Upper lobe of right lung (tissue), 1 donor: ENCODE results near the gene GRIN1. TPM values are rescaled to one million over a fixed set of nuclear protein-coding genes. Genes with fewer than 3 reads are reported as not detected.
A peak's percentile ranks its signal among the peaks of the same experiment; 100 is the strongest.

ENCODE experiments used
- ATAC-seq: fragments of 200-7000 bp; cut with Tn5 transposase; one replicate; pipeline ENCODE4 v1.9.1; 2020; ENCODE audit warnings: mild to moderate bottlenecking, moderate library complexity
- DNase-seq: peaks from one replicate; pipeline ENCODE4 v3.0.0-alpha.2; 2020
- H3K27ac ChIP-seq: fragments of 200-600 bp; one replicate; pipeline ENCODE4 v1.8.0; 2022
- H3K27me3 ChIP-seq: fragments of 200-600 bp; one replicate; pipeline ENCODE4 v1.8.0; 2022; ENCODE audit warnings: mild to moderate bottlenecking
- H3K36me3 ChIP-seq: fragments of 200-600 bp; one replicate; pipeline ENCODE4 v1.8.0; 2022
- H3K4me1 ChIP-seq: fragments of 200-600 bp; one replicate; pipeline ENCODE4 v1.8.0; 2022
- H3K4me3 ChIP-seq: fragments of 200-600 bp; one replicate; pipeline ENCODE4 v1.8.0; 2022; ENCODE audit warnings: mild to moderate bottlenecking
- H3K9me3 ChIP-seq: fragments of 200-600 bp; one replicate; pipeline ENCODE4 v1.8.0; 2022
- intact Hi-C: fragments of 100-400 bp; cut with DNase I; formaldehyde crosslinking; loops from one replicate; pipeline ENCODE4 v1.11.0; 2022
- total RNA-seq: library from RNA; stranded (reverse); fragmentation: NEBNext Ultra II Directional; extraction: Animal tissue kit (Norgen Biotek cat#: 25700); gene quantifications from one replicate; pipeline ENCODE4 v1.2.1, GENCODE V29; 2021
- TF ChIP-seq, protein P1 (sequence below): fragments of 200-600 bp; IDR thresholded peaks from one replicate; pipeline ENCODE4 v1.8.0; 2022; ENCODE audit warnings: antibody characterized with exemption
- donor health status: DM: no; HTN: yes; CAD: no; lungs with severe emphysema.

The GRIN1 gene
- total RNA-seq, 1 donor from 2014 or later = 0.64 TPM

DNA sequence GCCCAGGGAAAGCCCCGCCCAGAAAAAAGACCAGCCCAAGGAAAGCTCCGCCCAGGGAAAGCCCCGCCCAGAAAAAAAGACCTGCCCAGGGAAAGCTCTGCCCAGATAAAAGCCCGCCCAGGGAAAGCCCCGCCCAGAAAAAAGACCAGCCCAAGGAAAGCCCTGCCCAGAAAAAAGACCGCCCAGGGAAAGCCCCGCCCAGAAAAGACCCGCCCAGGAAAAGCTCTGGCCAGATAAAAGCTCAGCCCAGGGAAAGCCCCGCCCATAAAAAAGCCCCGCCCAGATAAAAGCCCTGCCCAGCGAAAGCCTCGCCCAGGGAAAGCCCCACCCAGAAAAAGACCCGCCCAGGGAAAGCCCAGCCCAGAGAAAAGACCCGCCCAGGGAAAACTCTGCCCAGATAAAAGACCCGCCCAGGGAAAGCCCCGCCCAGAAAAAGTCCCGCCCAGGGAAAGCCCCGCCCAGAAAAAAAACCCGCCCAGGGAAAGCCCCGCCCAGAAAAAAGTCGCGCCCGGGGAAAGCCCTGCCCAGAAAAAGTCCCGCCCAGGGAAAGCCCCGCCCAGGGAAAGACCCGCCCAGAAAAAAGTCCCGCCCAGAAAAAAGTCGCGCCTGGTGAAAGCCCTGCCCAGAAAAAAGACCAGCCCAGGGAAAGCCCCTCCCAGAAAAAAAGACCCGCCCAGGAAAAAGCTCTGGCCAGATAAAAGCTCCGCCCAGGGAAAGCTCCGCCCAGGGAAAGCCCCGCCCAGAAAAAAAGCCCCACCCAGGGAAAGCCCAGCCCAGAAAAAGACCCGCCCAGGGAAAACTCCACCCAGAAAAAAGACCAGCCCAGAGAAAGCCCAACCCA is 11.9 kb downstream of the GRIN1 start:
- Histone ChIP-seq H3K27me3 (peaks cover 11% of the 10 kb centered on the region), H3K9me3 (no peaks in the 10 kb centered on the region), H3K36me3 (no peaks in the 10 kb centered on the region), H3K27ac (no peak overlapping the region), H3K4me3 (no peak overlapping the region), H3K4me1 (no peaks in the 10 kb centered on the region)
- TF ChIP-seq, protein P1, sequence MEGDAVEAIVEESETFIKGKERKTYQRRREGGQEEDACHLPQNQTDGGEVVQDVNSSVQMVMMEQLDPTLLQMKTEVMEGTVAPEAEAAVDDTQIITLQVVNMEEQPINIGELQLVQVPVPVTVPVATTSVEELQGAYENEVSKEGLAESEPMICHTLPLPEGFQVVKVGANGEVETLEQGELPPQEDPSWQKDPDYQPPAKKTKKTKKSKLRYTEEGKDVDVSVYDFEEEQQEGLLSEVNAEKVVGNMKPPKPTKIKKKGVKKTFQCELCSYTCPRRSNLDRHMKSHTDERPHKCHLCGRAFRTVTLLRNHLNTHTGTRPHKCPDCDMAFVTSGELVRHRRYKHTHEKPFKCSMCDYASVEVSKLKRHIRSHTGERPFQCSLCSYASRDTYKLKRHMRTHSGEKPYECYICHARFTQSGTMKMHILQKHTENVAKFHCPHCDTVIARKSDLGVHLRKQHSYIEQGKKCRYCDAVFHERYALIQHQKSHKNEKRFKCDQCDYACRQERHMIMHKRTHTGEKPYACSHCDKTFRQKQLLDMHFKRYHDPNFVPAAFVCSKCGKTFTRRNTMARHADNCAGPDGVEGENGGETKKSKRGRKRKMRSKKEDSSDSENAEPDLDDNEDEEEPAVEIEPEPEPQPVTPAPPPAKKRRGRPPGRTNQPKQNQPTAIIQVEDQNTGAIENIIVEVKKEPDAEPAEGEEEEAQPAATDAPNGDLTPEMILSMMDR = no peak
- intact Hi-C loops = no loop called here
- DNase-seq (no peak), ATAC-seq (peak; percentile 42)

DNA sequence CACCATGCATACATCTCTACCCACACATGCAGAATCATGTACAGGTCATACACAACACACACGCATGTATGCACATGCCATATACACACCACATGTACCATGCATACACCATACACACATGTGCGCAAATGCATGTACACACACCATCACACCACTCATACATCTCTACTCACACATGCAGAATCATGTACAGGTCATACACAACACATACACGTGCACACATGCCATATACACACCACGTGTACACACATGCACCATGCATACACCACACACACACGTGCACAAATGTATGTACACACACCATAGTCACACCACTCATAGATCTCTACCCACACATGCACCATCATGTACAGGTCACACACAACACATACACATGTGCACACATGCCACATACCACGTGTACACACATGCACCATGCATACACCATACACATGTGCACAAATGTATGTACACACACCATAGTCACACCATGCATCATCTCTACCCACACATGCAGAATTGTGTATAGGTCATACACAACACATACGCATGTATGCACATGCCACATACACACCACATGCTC is 14.0 kb downstream of the GRIN1 start:
- Histone ChIP-seq H3K27me3 (peaks cover 27% of the 10 kb centered on the region), H3K27ac (no peak overlapping the region), H3K4me3 (no peak overlapping the region), H3K36me3 (no peaks in the 10 kb centered on the region), H3K9me3 (no peaks in the 10 kb centered on the region), H3K4me1 (no peaks in the 10 kb centered on the region)
- intact Hi-C loops = no loop called here
- TF ChIP-seq, protein P1 = no peak
- ATAC-seq (no peak), DNase-seq (no peak)

DNA sequence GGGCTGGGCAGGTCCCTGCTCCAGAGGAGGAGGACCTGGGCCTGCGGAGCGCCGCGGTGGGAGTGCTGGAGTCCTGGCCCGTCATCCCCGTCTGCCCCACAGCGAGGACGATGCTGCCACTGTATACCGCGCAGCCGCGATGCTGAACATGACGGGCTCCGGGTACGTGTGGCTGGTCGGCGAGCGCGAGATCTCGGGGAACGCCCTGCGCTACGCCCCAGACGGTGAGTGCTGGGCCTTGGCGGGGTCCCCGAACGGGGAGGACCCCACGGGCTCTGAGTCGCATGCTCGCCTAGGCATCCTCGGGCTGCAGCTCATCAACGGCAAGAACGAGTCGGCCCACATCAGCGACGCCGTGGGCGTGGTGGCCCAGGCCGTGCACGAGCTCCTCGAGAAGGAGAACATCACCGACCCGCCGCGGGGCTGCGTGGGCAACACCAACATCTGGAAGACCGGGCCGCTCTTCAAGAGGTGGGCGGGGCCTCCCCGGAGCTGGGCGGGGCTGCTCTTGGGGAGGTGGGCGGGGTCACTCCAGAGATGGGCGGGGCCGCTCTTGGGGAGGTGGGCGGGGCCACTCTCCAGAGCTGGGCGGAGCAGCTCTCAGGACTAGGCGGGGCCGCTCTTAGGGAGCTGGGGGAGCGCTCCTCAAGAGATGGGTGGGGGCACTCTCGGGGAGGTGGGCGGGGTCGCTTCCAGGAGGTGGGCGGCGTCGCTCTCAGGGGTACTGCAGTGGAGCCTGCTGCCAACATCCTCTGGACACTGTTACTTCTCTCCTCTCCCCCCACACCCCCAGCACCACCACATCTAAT is 17.8 kb downstream of the GRIN1 start:
- DNase-seq (no peak), ATAC-seq (peak; percentile 80)
- Histone ChIP-seq H3K27me3 (peaks cover 64% of the 10 kb centered on the region), H3K9me3 (no peaks in the 10 kb centered on the region), H3K4me1 (peaks cover 6% of the 10 kb centered on the region), H3K4me3 (no peak overlapping the region), H3K27ac (no peak overlapping the region), H3K36me3 (no peaks in the 10 kb centered on the region)
- intact Hi-C loops = no loop called here
- TF ChIP-seq, protein P1 = no peak

- Histone ChIP-seq H3K27ac (no peak overlapping the region), H3K4me3 (no peak overlapping the region), H3K27me3 (peaks cover 75% of the 10 kb centered on the region), H3K9me3 (no peaks in the 10 kb centered on the region), H3K36me3 (no peaks in the 10 kb centered on the region), H3K4me1 (peaks cover 17% of the 10 kb centered on the region)
- ATAC-seq (no peak), DNase-seq (no peak)
- TF ChIP-seq, protein P1 = no peak
- intact Hi-C loops = no loop called here
Observed at GRCh38 chr9:137157618-137158415, 18.9 kb downstream of the GRIN1 start.

DNA sequence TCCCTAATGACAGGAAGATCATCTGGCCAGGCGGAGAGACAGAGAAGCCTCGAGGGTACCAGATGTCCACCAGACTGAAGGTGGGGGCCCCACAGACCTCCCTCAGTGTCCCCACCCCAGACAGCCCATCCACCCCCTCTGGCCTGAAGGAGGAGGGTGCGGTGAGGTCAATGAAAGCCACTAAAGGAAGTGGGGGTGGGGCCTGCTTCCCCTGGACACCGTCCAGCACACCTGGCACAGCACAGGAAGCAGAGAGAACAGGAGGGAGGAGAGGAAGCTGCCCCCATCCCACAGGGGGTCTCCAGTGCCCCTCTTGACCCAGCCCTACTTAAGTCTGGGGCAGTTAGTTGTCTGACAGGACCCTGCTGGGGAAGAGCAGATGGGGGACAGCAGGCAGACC is 19.7 kb downstream of the GRIN1 start:
- Histone ChIP-seq H3K27ac (no peak overlapping the region), H3K9me3 (no peaks in the 10 kb centered on the region), H3K36me3 (no peaks in the 10 kb centered on the region), H3K4me1 (peaks cover 25% of the 10 kb centered on the region), H3K4me3 (no peak overlapping the region), H3K27me3 (peaks cover 83% of the 10 kb centered on the region)
- ATAC-seq = no peak
- DNase-seq = no peak
- intact Hi-C loops = no loop called here
- TF ChIP-seq, protein P1 = no peak
